WTC11 (cell line): ENCODE data around the gene LIMS2.

Experiments used
- CBFB ChIP-seq: sonication (generic); formaldehyde crosslinking; IDR thresholded peaks from 2 replicates; pipeline ENCODE4 v1.8.1; 2022; ENCODE audit warnings: mild to moderate bottlenecking, low read depth, missing genetic modification reagents
- CTCF ChIP-seq: fragments of 200-600 bp; IDR thresholded peaks from 2 replicates; pipeline ENCODE4 v1.8.0; 2022; ENCODE audit warnings: antibody characterized with exemption
- ETV6 ChIP-seq: sonication (generic); formaldehyde crosslinking; IDR thresholded peaks from 2 replicates; pipeline ENCODE4 v1.8.1; 2022; ENCODE audit warnings: mild to moderate bottlenecking, missing genetic modification reagents
- JUN ChIP-seq: sonication (generic); formaldehyde crosslinking; IDR thresholded peaks from 2 replicates; pipeline ENCODE4 v1.8.0; 2023; ENCODE audit warnings: mild to moderate bottlenecking, missing genetic modification reagents
- NR1H2 ChIP-seq: sonication (generic); formaldehyde crosslinking; IDR thresholded peaks from 2 replicates; pipeline ENCODE4 v1.9.0; 2021; ENCODE audit warnings: mild to moderate bottlenecking, moderate library complexity, missing genetic modification reagents
- SMAD4 ChIP-seq: sonication (generic); formaldehyde crosslinking; IDR thresholded peaks from 2 replicates; pipeline ENCODE4 v1.8.0; 2022; ENCODE audit warnings: mild to moderate bottlenecking, missing genetic modification reagents
- TP53 ChIP-seq: sonication (generic); formaldehyde crosslinking; IDR thresholded peaks from 2 replicates; pipeline ENCODE4 v1.8.1; 2023; ENCODE audit warnings: mild to moderate bottlenecking, missing genetic modification reagents
- USF2 ChIP-seq: sonication (generic); formaldehyde crosslinking; IDR thresholded peaks from 2 replicates; pipeline ENCODE4 v1.8.1; 2023; ENCODE audit warnings: mild to moderate bottlenecking, missing genetic modification reagents, moderate library complexity
- ZNF512 ChIP-seq: sonication (generic); formaldehyde crosslinking; IDR thresholded peaks from 2 replicates; pipeline ENCODE4 v1.8.1; 2022; ENCODE audit warnings: missing genetic modification reagents, borderline replicate concordance
- TF ChIP-seq, protein P1 (sequence below): sonication (generic); formaldehyde crosslinking; IDR thresholded peaks from 2 replicates; pipeline ENCODE4 v1.8.1; 2022; ENCODE audit warnings: low read depth, missing genetic modification reagents, borderline replicate concordance

DNA sequence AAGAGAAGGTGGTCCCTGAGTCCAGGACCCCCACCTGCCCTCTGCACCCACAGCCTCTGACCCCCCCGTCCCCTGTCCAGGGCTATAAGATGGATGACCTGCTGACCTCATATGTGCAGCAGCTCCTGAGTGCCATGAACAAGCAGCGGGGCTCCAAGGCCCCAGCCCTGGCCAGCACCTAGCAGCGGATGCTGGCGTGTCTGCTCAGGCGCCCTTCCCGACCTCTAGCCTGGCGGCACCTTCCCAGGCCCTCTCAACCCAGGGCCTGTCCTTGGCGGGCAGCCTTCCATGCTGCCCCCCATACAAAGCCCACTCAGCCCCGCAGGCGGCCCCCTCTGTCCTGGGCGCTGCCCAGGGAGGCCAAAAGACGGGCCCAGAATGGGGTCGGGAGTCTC is 38.1 kb downstream of the LIMS2 start:
- TF ChIP-seq, protein P1, sequence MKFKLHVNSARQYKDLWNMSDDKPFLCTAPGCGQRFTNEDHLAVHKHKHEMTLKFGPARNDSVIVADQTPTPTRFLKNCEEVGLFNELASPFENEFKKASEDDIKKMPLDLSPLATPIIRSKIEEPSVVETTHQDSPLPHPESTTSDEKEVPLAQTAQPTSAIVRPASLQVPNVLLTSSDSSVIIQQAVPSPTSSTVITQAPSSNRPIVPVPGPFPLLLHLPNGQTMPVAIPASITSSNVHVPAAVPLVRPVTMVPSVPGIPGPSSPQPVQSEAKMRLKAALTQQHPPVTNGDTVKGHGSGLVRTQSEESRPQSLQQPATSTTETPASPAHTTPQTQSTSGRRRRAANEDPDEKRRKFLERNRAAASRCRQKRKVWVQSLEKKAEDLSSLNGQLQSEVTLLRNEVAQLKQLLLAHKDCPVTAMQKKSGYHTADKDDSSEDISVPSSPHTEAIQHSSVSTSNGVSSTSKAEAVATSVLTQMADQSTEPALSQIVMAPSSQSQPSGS (CRISPR knock-in tag), result no peak
- TF ChIP-seq CTCF, result no peak
- no peak for TF ChIP-seq JUN (CRISPR knock-in tag)
- TF ChIP-seq SMAD4 (CRISPR knock-in tag), result no peak
- TF ChIP-seq CBFB (CRISPR knock-in tag), result no peak
- TF ChIP-seq NR1H2 (CRISPR knock-in tag), result no peak
- TF ChIP-seq ETV6 (CRISPR knock-in tag), result no peak
- TF ChIP-seq USF2 (CRISPR knock-in tag), result no peak
- TF ChIP-seq TP53, result no peak
- no peak for TF ChIP-seq ZNF512 (CRISPR knock-in tag)
